Panc1 (cell line): Measurements from ENCODE around the gene THRB.

ENCODE experiments used
- CTCF ChIP-seq: fragments of 450-650 bp; IDR thresholded peaks from 2 replicates; pipeline ENCODE4 v1.5.1; 2017; ENCODE audit warnings: mild to moderate bottlenecking
- POLR2AphosphoS5 ChIP-seq: IDR thresholded peaks from 2 replicates; pipeline ENCODE4 v1.6.1; 2012; ENCODE audit warnings: mild to moderate bottlenecking, low read depth, low read length, moderate library complexity
- REST ChIP-seq, 2 experiments: IDR thresholded peaks; 2 replicates each; pipeline ENCODE4 v1.6.1; 2011 to 2012; ENCODE audit warnings: low read depth in 2 of 2, control low read depth in 1 of 2, low read length in 1 of 2, mild to moderate bottlenecking in 1 of 2, moderate library complexity in 1 of 2; ENCODE audit not compliant: insufficient read depth in 1 of 2
- SIN3A ChIP-seq: IDR thresholded peaks from 2 replicates; pipeline ENCODE4 v1.6.1; 2012; ENCODE audit warnings: low read depth, mild to moderate bottlenecking, low read length, moderate library complexity, borderline replicate concordance; ENCODE audit not compliant: insufficient read depth

GRCh38 chr3:24201301-24201700 lies 293.3 kb downstream of the THRB start:
- TF ChIP-seq CTCF, result no peak
- TF ChIP-seq POLR2AphosphoS5, result no peak
- TF ChIP-seq REST (IDR thresholded peaks at IDR 0.05; ENCODE audit: insufficient read depth in 1 of 2, low read depth in 2 of 2, low read length in 1 of 2), result no peak
- TF ChIP-seq SIN3A, result no peak
